GM12865 (cell line): Measurements from ENCODE around the gene UBD.

Experiments used
- DNase-seq: peaks from one replicate; pipeline ENCODE4 v3.0.0; 2010; ENCODE audit warnings: low read depth
- H3K4me3 ChIP-seq: 2 replicates; pipeline ENCODE4 v1.5.1; 2011; ENCODE audit warnings: mild to moderate bottlenecking, low read depth, low read length, control low read depth
- CTCF ChIP-seq: IDR thresholded peaks from 2 replicates; pipeline ENCODE4 v1.5.1; 2011; ENCODE audit warnings: low read length, control low read depth, low read depth, inconsistent platforms; ENCODE audit not compliant: insufficient read depth; ENCODE audit errors: missing control alignments

The UBD gene

GRCh38 chr6:29584821-29585220 lies 25.3 kb upstream of the UBD start, which contains the start of gene OR2H2:
Gene OR2H2, plus strand, starts transcription at chr6:29585121. Its CDS starts 2,824 bp downstream, at chr6:29587945.
- H3K4me3 ChIP-seq, result no peak within 1 kb of the TSS
- DNase-seq, result no peak
- TF ChIP-seq CTCF, result no peak

- no peak for DNase-seq
- no peak overlapping the region for H3K4me3 ChIP-seq
- no peak for TF ChIP-seq CTCF
These were observed 18.0 kb upstream of the UBD start for GRCh38 chr6:29577544-29577943.

- no peak for TF ChIP-seq CTCF
- no peak overlapping the region for H3K4me3 ChIP-seq
- DNase-seq, result no peak
These were observed 16.5 kb upstream of the UBD start for GRCh38 chr6:29576056-29576455.

- TF ChIP-seq CTCF, result no peak
- no peak for DNase-seq
- no peak overlapping the region for H3K4me3 ChIP-seq
These were observed 8.5 kb upstream of the UBD start for GRCh38 chr6:29567991-29568390.

GRCh38 chr6:29567541-29567940 lies 8.0 kb upstream of the UBD start:
- DNase-seq, result no peak
- no peak overlapping the region for H3K4me3 ChIP-seq
- TF ChIP-seq CTCF, result no peak

- no peak overlapping the region for H3K4me3 ChIP-seq
- DNase-seq, result no peak
- TF ChIP-seq CTCF, result no peak
These were observed 7.3 kb upstream of the UBD start for GRCh38 chr6:29566856-29567255.

GRCh38 chr6:29564875-29565274 lies 5.3 kb upstream of the UBD start:
- no peak for TF ChIP-seq CTCF
- DNase-seq, result peak; percentile 12
- H3K4me3 ChIP-seq, result no peak overlapping the region
